Activated naive CD4-positive, alpha-beta T cell treated with anti-CD3 and anti-CD28 coated beads, Interleukin-2, amount 10 ng/mL, durations not matched to agents 7 days and 5 days (primary cell): ENCODE data around the gene POU3F3.

Experiments
- CTCF ChIA-PET: fragments of 350-600 bp; sonication (Branson Sonifier 250); formaldehyde crosslinking; loops from one replicate; lab custom pipeline; 2021; ENCODE audit warnings: antibody characterized with exemption; lab: Charles Lee
- DNase-seq: peaks from one replicate; pipeline ENCODE4 v3.0.0-alpha.2; 2020
- H3K27ac Mint-ChIP-seq: one replicate; pipeline ENCODE4 v1.8.0; 2021; ENCODE audit warnings: mild to moderate bottlenecking, moderate library complexity, mixed read lengths
- H3K27me3 Mint-ChIP-seq: one replicate; pipeline ENCODE4 v1.8.0; 2021; ENCODE audit warnings: mild to moderate bottlenecking, mixed read lengths
- H3K36me3 Mint-ChIP-seq: one replicate; pipeline ENCODE4 v1.8.0; 2021; ENCODE audit warnings: mixed read lengths
- H3K4me1 Mint-ChIP-seq: one replicate; pipeline ENCODE4 v1.8.0; 2021; ENCODE audit warnings: mixed read lengths
- H3K4me3 Mint-ChIP-seq: one replicate; pipeline ENCODE4 v1.8.0; 2021; ENCODE audit warnings: mild to moderate bottlenecking, moderate library complexity, mixed read lengths
- H3K9me3 Mint-ChIP-seq: one replicate; pipeline ENCODE4 v1.8.0; 2021; ENCODE audit warnings: mixed read lengths

The POU3F3 gene

GRCh38 chr2:104851291-104852089, 2.4 kb upstream of the POU3F3 start:
- peaks cover 10% of the 10 kb centered on the region for H3K36me3 Mint-ChIP-seq
- no peak overlapping the region for H3K4me3 Mint-ChIP-seq
- CTCF ChIA-PET = interaction anchor here (4.8 to 5.0 kb wide), 2 partner anchors 17 to 22 kb away, joined by 27 to 39 read pairs; no protein-coding TSS in a partner anchor
- no peaks in the 10 kb centered on the region for H3K9me3 Mint-ChIP-seq
- peaks cover 94% of the 10 kb centered on the region for H3K27me3 Mint-ChIP-seq
- no peak for DNase-seq
- H3K27ac Mint-ChIP-seq = peak overlapping the region; percentile 33
- H3K4me1 Mint-ChIP-seq = peaks cover 26% of the 10 kb centered on the region

- no peak for DNase-seq
- Mint-ChIP-seq H3K4me3 (peak overlapping the region; percentile 65), H3K27me3 (peaks cover 94% of the 10 kb centered on the region), H3K36me3 (peaks cover 7% of the 10 kb centered on the region), H3K9me3 (no peaks in the 10 kb centered on the region), H3K27ac (no peak overlapping the region), H3K4me1 (peaks cover 29% of the 10 kb centered on the region)
- CTCF ChIA-PET = interaction anchor here (5.0 kb wide), 1 partner anchor 16 kb away, joined by 39 read pairs; no protein-coding TSS in a partner anchor
Measured at GRCh38 chr2:104852090-104852666, 1.7 kb upstream of the POU3F3 start.

DNA sequence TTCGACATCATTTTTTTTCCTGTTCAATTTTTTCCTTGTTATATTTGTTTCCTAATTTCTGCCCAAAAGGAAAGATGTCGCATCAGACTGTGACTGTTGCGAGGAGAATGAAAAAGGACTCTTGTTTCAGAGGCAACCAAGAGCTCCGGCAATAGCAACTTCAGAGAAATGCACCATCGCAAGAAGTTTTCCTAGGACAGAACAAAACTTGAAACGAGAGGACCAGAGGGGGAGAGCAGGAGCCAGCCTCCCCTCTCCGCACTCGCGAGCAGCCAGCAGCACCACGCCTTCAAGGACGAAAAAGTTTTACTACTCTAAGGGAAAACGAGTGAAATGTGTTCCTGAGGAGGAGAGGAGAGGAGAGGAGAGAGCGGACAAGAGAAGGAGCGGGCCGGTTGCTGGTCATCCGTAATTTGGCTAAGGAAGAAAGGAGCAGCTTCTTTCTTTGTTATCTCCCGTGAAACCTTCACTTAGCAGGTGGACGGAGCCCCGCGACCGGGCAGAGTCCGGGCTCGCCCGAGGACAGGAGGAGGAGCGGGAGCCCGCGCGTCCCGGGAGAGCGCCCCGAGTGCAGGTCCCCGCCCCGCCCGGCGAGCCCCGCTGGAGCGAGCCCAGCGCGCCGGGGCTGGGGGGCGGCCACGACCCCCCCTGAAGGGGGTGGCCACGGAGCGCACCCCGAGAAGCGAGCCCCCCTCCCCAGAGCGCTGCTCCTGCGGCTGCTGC, 744 bp downstream of the POU3F3 start:
- CTCF ChIA-PET = no interaction called here
- no peaks in the 10 kb centered on the region for H3K9me3 Mint-ChIP-seq
- peaks cover 34% of the 10 kb centered on the region for H3K4me1 Mint-ChIP-seq
- peak overlapping the region; percentile 88 for H3K27ac Mint-ChIP-seq
- no peak for DNase-seq
- peaks cover 7% of the 10 kb centered on the region for H3K36me3 Mint-ChIP-seq
- peaks cover 88% of the 10 kb centered on the region for H3K27me3 Mint-ChIP-seq
- peak overlapping the region; percentile 66 for H3K4me3 Mint-ChIP-seq

DNA sequence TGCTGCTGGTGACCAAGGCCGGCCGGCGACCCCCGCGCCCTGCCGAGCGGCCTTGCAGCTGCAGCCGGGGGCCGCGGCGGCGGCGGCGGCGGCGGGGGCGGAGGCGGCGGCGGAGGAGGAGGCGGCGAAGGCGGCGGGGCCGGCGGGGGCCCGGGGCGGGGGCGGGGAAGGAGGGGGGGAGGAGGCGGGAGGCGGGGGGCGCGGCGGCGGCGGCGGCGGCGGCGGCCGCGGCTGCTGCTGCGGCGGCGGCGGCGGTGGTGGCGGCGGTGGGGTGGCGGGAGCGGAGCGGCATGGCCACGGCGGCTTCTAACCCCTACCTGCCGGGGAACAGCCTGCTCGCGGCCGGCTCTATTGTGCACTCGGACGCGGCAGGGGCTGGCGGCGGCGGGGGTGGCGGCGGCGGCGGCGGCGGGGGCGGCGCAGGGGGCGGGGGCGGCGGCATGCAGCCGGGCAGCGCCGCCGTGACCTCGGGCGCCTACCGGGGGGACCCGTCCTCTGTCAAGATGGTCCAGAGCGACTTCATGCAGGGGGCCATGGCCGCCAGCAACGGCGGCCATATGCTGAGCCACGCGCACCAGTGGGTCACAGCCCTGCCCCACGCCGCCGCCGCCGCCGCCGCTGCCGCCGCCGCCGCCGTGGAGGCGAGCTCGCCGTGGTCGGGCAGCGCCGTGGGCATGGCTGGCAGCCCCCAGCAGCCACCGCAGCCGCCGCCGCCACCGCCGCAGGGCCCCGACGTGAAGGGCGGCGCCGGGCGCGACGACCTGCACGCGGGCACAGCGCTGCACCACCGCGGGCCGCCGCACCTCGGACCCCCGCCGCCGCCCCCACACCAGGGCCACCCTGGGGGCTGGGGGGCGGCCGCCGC, 1.5 kb downstream of the POU3F3 start:
- CTCF ChIA-PET = no interaction called here
- Mint-ChIP-seq H3K4me3 (no peak overlapping the region), H3K9me3 (no peaks in the 10 kb centered on the region), H3K4me1 (peaks cover 34% of the 10 kb centered on the region), H3K27ac (no peak overlapping the region), H3K36me3 (peaks cover 7% of the 10 kb centered on the region), H3K27me3 (peaks cover 88% of the 10 kb centered on the region)
- no peak for DNase-seq

GRCh38 chr2:104856086-104856972, 2.4 kb downstream of the POU3F3 start:
- H3K4me3 Mint-ChIP-seq = peak overlapping the region; percentile 34
- H3K36me3 Mint-ChIP-seq = peaks cover 7% of the 10 kb centered on the region
- CTCF ChIA-PET = interaction anchor here (1.1 kb wide), 1 partner anchor 9 kb away, joined by 3 read pairs; no protein-coding TSS in a partner anchor
- peaks cover 34% of the 10 kb centered on the region for H3K4me1 Mint-ChIP-seq
- DNase-seq = no peak
- H3K27ac Mint-ChIP-seq = peak overlapping the region; percentile 65
- peaks cover 84% of the 10 kb centered on the region for H3K27me3 Mint-ChIP-seq
- H3K9me3 Mint-ChIP-seq = no peaks in the 10 kb centered on the region

- peak overlapping the region; percentile 65 for H3K27ac Mint-ChIP-seq
- H3K4me1 Mint-ChIP-seq = peaks cover 34% of the 10 kb centered on the region
- CTCF ChIA-PET = interaction anchor here (1.1 kb wide), 1 partner anchor 10 kb away, joined by 3 read pairs; no protein-coding TSS in a partner anchor
- no peak for DNase-seq
- peaks cover 84% of the 10 kb centered on the region for H3K27me3 Mint-ChIP-seq
- H3K4me3 Mint-ChIP-seq = peak overlapping the region; percentile 55
- no peaks in the 10 kb centered on the region for H3K9me3 Mint-ChIP-seq
- H3K36me3 Mint-ChIP-seq = peaks cover 7% of the 10 kb centered on the region
Measured at GRCh38 chr2:104856973-104857261, 3.0 kb downstream of the POU3F3 start.

DNA sequence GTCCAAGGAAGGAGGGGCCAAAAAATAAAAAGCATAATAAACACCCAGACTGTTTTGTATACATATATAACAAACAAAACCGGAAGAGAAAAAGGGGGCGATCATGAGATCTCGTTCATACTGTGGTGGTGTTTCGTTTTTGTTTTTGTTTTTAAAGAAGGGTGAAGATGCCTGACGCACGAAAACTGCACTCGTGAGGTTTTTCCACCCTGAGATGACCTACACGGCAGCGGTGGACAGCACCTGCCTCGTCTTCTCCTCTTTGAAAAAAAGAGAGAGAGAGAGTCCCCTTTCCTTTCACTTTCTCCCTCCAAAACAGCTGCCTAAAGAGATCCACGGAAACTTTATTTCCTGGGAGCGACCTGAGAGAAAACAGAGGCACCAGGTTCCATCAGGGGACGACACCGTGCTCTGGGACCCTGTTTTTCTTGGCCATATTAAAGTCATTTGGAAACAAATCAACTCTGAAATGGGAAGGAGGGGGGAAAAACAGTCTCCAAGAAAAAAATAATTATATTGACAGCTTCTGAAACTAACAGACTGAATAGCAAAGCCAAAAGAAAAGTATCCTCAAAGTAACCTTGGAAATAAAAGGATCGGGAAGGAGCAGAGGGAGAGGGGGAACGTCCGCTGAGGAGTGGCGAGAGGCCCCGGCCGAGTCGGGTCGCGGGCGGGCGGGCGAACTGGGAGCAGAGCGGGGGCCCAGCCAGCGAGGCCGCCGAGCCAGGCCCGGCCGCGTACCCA, 3.5 kb downstream of the POU3F3 start:
- Mint-ChIP-seq H3K4me1 (peaks cover 35% of the 10 kb centered on the region), H3K9me3 (no peaks in the 10 kb centered on the region)

DNA sequence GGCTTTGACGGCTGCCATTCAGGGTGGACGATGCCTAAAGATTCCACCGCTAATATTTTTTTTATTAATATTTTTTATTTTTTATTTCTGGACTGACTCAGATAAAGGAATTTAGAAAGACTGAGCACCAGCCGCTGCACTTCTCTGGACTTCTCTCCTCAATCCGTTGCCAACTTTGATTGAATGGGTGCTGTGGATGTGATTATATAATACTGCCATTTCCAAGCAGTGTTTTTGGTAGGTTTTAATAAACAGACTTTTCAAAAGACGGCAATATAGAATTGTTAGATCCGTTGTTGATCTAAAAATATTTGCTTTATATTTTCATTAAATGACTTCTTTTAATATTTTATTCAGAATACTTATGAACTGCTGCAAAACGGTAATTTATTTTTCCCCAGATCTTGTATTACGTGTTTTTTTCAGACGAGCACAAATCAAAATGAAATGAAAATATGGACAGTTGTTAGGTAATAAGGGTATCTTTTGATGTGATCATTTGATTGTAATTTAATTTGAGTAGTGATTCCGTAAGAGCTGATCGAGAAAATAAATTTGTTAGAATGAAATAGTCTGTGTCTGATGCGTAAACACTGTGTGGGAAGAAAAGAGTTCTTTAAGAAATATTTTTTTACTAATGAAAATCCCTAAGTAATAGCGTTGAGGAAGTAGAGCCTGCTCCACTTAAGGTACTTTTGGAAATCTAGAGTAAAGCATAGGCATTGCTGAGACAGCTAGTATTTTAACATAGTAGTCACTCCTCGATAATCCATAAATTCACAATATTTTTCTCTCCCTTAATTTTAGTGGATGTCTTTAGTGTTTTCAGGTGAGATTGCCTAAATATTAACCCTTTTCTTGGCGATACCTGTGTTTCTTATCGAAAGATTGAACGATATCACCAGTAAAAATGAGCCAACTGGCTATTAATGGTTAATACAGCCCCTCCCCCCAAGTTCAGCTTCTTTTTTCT, 4.4 kb downstream of the POU3F3 start:
- Mint-ChIP-seq H3K4me3 (no peak overlapping the region), H3K36me3 (peaks cover 7% of the 10 kb centered on the region), H3K27me3 (peaks cover 84% of the 10 kb centered on the region), H3K27ac (no peak overlapping the region), H3K4me1 (peaks cover 26% of the 10 kb centered on the region), H3K9me3 (no peaks in the 10 kb centered on the region)
- CTCF ChIA-PET = interaction anchor here (1.4 to 1.7 kb wide), 2 partner anchors 9 to 11 kb away, joined by 5 read pairs; no protein-coding TSS in a partner anchor
- DNase-seq = no peak

More for the DNA sequence above, 3.5 kb downstream of the POU3F3 start:
- Mint-ChIP-seq H3K4me3 (peak overlapping the region; percentile 55), H3K27me3 (peaks cover 84% of the 10 kb centered on the region), H3K27ac (peak overlapping the region; percentile 55), H3K36me3 (peaks cover 7% of the 10 kb centered on the region)
- no peak for DNase-seq
- CTCF ChIA-PET = interaction anchor here (1.1 kb wide), 1 partner anchor 10 kb away, joined by 3 read pairs; no protein-coding TSS in a partner anchor

DNA sequence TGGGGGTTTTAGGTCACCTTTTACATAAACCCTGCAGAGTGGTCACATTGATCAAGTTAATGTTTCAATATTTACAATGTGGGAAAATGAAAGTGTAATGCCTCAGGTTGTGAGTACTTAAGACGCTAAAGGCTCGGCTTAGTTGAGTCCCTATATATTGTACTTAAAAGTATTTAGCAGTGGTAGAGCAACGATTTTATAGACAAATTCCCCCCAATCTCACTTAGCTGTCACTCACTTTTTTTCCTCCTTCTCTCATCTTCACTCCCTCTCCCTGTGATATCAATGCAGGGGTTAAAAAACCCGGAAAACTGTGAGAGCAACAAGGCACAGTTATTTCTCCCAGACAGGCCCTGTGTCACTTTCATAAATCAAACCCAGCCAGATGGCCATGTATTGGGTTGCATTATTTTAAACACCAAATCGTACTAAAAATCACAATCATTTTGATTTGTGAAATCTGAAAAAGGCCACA, 5.4 kb downstream of the POU3F3 start:
- CTCF ChIA-PET = interaction anchor here (1.4 to 3.7 kb wide), 4 partner anchors 10 to 14 kb away, joined by 4 to 12 read pairs (median 5); no protein-coding TSS in a partner anchor
- peaks cover 19% of the 10 kb centered on the region for H3K4me1 Mint-ChIP-seq
- no peak overlapping the region for H3K4me3 Mint-ChIP-seq
- H3K9me3 Mint-ChIP-seq = no peaks in the 10 kb centered on the region
- H3K36me3 Mint-ChIP-seq = peaks cover 5% of the 10 kb centered on the region
- H3K27me3 Mint-ChIP-seq = peaks cover 84% of the 10 kb centered on the region
- no peak overlapping the region for H3K27ac Mint-ChIP-seq
- DNase-seq = no peak

- Mint-ChIP-seq H3K4me1 (peaks cover 14% of the 10 kb centered on the region), H3K4me3 (no peak overlapping the region), H3K36me3 (no peaks in the 10 kb centered on the region), H3K27ac (no peak overlapping the region), H3K27me3 (peaks cover 83% of the 10 kb centered on the region), H3K9me3 (no peaks in the 10 kb centered on the region)
- no peak for DNase-seq
- CTCF ChIA-PET = interaction anchor here (0.7 to 3.7 kb wide), 4 partner anchors 10 to 15 kb away, joined by 4 to 12 read pairs (median 6); no protein-coding TSS in a partner anchor
Measured at GRCh38 chr2:104859766-104860450, 6.0 kb downstream of the POU3F3 start.

- DNase-seq = no peak
- Mint-ChIP-seq H3K36me3 (no peaks in the 10 kb centered on the region), H3K27ac (no peak overlapping the region), H3K4me1 (peaks cover 14% of the 10 kb centered on the region), H3K27me3 (peaks cover 86% of the 10 kb centered on the region), H3K4me3 (no peak overlapping the region), H3K9me3 (no peaks in the 10 kb centered on the region)
- CTCF ChIA-PET = interaction anchor here (0.7 to 3.7 kb wide), 3 partner anchors 11 to 15 kb away, joined by 4 to 12 read pairs (median 7); no protein-coding TSS in a partner anchor
Measured at GRCh38 chr2:104860451-104860790, 6.5 kb downstream of the POU3F3 start.
